Osteoblast (primary cell): Measurements from ENCODE around the gene COL5A3. TPM values are rescaled to one million over a fixed set of nuclear protein-coding genes. Genes with fewer than 3 reads are reported as not detected.

Experiments used
- DNase-seq: peaks from one replicate; pipeline ENCODE4 v3.0.0; 2011; ENCODE audit warnings: low spot score, mixed read lengths; ENCODE audit not compliant: insufficient read length; ENCODE audit errors: missing footprints
- H2AFZ ChIP-seq: 2 replicates; pipeline ENCODE4 v1.6.0; 2011; ENCODE audit warnings: mild to moderate bottlenecking, low read length
- H3K27ac ChIP-seq: 2 replicates; pipeline ENCODE4 v1.5.1; 2011; ENCODE audit warnings: mild to moderate bottlenecking, low read depth, low read length, moderate library complexity
- H3K27me3 ChIP-seq: 2 replicates; pipeline ENCODE4 v1.6.0; 2012; ENCODE audit warnings: mild to moderate bottlenecking, control low read depth, inconsistent platforms, low read length, moderate library complexity; ENCODE audit not compliant: insufficient read depth
- H3K36me3 ChIP-seq: 2 replicates; pipeline ENCODE4 v1.5.1; 2011; ENCODE audit warnings: mild to moderate bottlenecking, low read length, control low read depth, moderate library complexity; ENCODE audit not compliant: insufficient read depth
- H3K4me1 ChIP-seq: 2 replicates; pipeline ENCODE4 v1.5.1; 2011; ENCODE audit warnings: mild to moderate bottlenecking, low read length, control low read depth, moderate library complexity; ENCODE audit not compliant: insufficient read depth
- H3K4me2 ChIP-seq: 2 replicates; pipeline ENCODE4 v1.6.0; 2011; ENCODE audit warnings: mild to moderate bottlenecking, low read length; ENCODE audit not compliant: insufficient read depth
- H3K4me3 ChIP-seq: fragments of 200-600 bp; sonication (generic); 3 replicates; pipeline ENCODE4 v1.5.1; 2012; ENCODE audit warnings: mild to moderate bottlenecking, low read length, inconsistent platforms; ENCODE audit not compliant: insufficient read depth
- H3K79me2 ChIP-seq: 2 replicates; pipeline ENCODE4 v1.6.0; 2012; ENCODE audit warnings: mild to moderate bottlenecking, low read length, control low read depth, inconsistent platforms; ENCODE audit not compliant: insufficient read depth
- H3K9me3 ChIP-seq: 2 replicates; pipeline ENCODE4 v1.5.1; 2011; ENCODE audit warnings: low read depth, low read length, control low read depth
- H4K20me1 ChIP-seq: 2 replicates; pipeline ENCODE4 v1.6.0; 2012; ENCODE audit warnings: mild to moderate bottlenecking, low read length, control low read depth; ENCODE audit not compliant: insufficient read depth
- CTCF ChIP-seq: IDR thresholded peaks from 2 replicates; pipeline ENCODE4 v1.5.1; 2011; ENCODE audit warnings: mild to moderate bottlenecking, low read depth, low read length, moderate library complexity; ENCODE audit errors: extremely low read depth
- total RNA-seq: library from RNA; depleted of rRNA; stranded (reverse); fragments of >200 nt; gene quantifications from 2 replicates; pipeline ENCODE4 v1.2.3, GENCODE V29; 2012

COL5A3 gene
- total RNA-seq, 1 donor, result 14.8 TPM

- H3K79me2 ChIP-seq, result no peaks in the 10 kb centered on the region
- no peak overlapping the region for H3K4me3 ChIP-seq
- TF ChIP-seq CTCF, result no peak
- no peak overlapping the region for H3K4me2 ChIP-seq
- H3K4me1 ChIP-seq, result no peaks in the 10 kb centered on the region
- H3K27ac ChIP-seq, result no peak overlapping the region
- no peaks in the 10 kb centered on the region for H3K36me3 ChIP-seq
- peak; percentile 37 for DNase-seq
- no peaks in the 10 kb centered on the region for H3K9me3 ChIP-seq
- no peak overlapping the region for H2AFZ ChIP-seq
- H4K20me1 ChIP-seq, result no peaks in the 10 kb centered on the region
- no peaks in the 10 kb centered on the region for H3K27me3 ChIP-seq
These were observed 44.3 kb downstream of the COL5A3 start for GRCh38 chr19:9966024-9966423.

- Histone ChIP-seq H4K20me1 (no peaks in the 10 kb centered on the region), H3K27ac (no peak overlapping the region), H2AFZ (no peak overlapping the region), H3K36me3 (no peaks in the 10 kb centered on the region), H3K4me1 (peaks cover 12% of the 10 kb centered on the region), H3K27me3 (no peaks in the 10 kb centered on the region), H3K4me2 (no peak overlapping the region), H3K79me2 (no peaks in the 10 kb centered on the region), H3K9me3 (no peaks in the 10 kb centered on the region), H3K4me3 (no peak overlapping the region)
- no peak for DNase-seq
- TF ChIP-seq CTCF, result no peak
These were observed 47.5 kb downstream of the COL5A3 start for GRCh38 chr19:9962623-9963290.

- DNase-seq, result peak; percentile 74
- H2AFZ ChIP-seq, result no peak overlapping the region
- H3K36me3 ChIP-seq, result no peaks in the 10 kb centered on the region
- H4K20me1 ChIP-seq, result no peaks in the 10 kb centered on the region
- H3K9me3 ChIP-seq, result no peaks in the 10 kb centered on the region
- no peak for TF ChIP-seq CTCF
- H3K27me3 ChIP-seq, result no peaks in the 10 kb centered on the region
- H3K4me1 ChIP-seq, result peaks cover 12% of the 10 kb centered on the region
- no peaks in the 10 kb centered on the region for H3K79me2 ChIP-seq
- no peak overlapping the region for H3K4me3 ChIP-seq
- no peak overlapping the region for H3K4me2 ChIP-seq
- no peak overlapping the region for H3K27ac ChIP-seq
These were observed 49.2 kb downstream of the COL5A3 start for GRCh38 chr19:9961103-9961502.

- Histone ChIP-seq H3K27me3 (no peaks in the 10 kb centered on the region), H3K4me3 (no peak overlapping the region), H3K79me2 (no peaks in the 10 kb centered on the region), H4K20me1 (no peaks in the 10 kb centered on the region), H3K4me2 (peak overlapping the region; percentile 26), H3K4me1 (peaks cover 12% of the 10 kb centered on the region), H3K9me3 (no peaks in the 10 kb centered on the region), H3K27ac (peak overlapping the region; percentile 74), H3K36me3 (no peaks in the 10 kb centered on the region), H2AFZ (no peak overlapping the region)
- peak; percentile 10 for TF ChIP-seq CTCF
- DNase-seq, result peak; percentile 95
These were observed 51.9 kb downstream of the COL5A3 start for GRCh38 chr19:9958379-9958821.
